Prostate gland (tissue), 2 donors: ENCODE measurements around the gene CASKIN1. TPM values are rescaled to one million over a fixed set of nuclear protein-coding genes. Genes with fewer than 3 reads are reported as not detected.

Source experiments
- DNase-seq: peaks from one replicate; pipeline ENCODE4 v3.0.0-alpha.2; 2019; ENCODE audit warnings: low spot score
- H3K27ac ChIP-seq, 2 donors: fragments of 200-600 bp; sonication (generic); 2 replicates each; pipeline ENCODE4 v1.5.1; 2017 to 2019
- H3K27me3 ChIP-seq: fragments of 200-600 bp; sonication (generic); replicated peaks from 2 replicates; pipeline ENCODE4 v1.5.1; 2019; ENCODE audit not compliant: insufficient read depth
- H3K36me3 ChIP-seq, 2 donors: fragments of 200-600 bp; sonication (generic); 1 replicate in 1 of 2; 2 replicates in 1 of 2; pipeline versions ENCODE4 v1.5.1 to v1.8.1; 2017 to 2019
- H3K4me1 ChIP-seq: fragments of 200-600 bp; sonication (generic); replicated peaks from 2 replicates; pipeline ENCODE4 v1.5.1; 2019
- H3K4me3 ChIP-seq, 2 donors: fragments of 200-600 bp; sonication (generic); 2 replicates each; pipeline ENCODE4 v1.5.1; 2017 to 2019
- H3K9me3 ChIP-seq: fragments of 200-600 bp; sonication (generic); 2 replicates; pipeline ENCODE4 v1.5.1; 2017
- POLR2A ChIP-seq: fragments of 450-650 bp; IDR thresholded peaks from one replicate; pipeline ENCODE4 v1.6.1; 2016; ENCODE audit warnings: antibody characterized with exemption, mild to moderate bottlenecking
- POLR2AphosphoS5 ChIP-seq: sonication (generic); formaldehyde crosslinking; IDR thresholded peaks from one replicate; pipeline ENCODE4 v1.6.1; 2017; ENCODE audit warnings: antibody characterized with exemption
- WGBS: methylation state at CpG from one replicate; pipeline ENCODE4 v1.1.5; 2018; 5-methylcytosine and 5-hydroxymethylcytosine counted together
- intact Hi-C: fragments of 100-400 bp; cut with DNase I; formaldehyde crosslinking; loops from one replicate; pipeline ENCODE4 v1.14.2; 2022
- total RNA-seq, 2 donors: library from RNA; depleted of rRNA; stranded (reverse); fragments of >200 nt; gene quantifications; one replicate each; pipeline ENCODE4 v1.1.0, GENCODE V29; 2016
- TF ChIP-seq, protein P1 (sequence below), 4 experiments: fragments of 200-600 bp in 2 of 4; fragments of 450-650 bp in 2 of 4; sonication (generic) in 2 of 4; IDR thresholded peaks; 1 replicate in 3 of 4; 2 replicates in 1 of 4; pipeline ENCODE4 v1.5.1; 2016 to 2019; ENCODE audit warnings: antibody characterized with exemption in 4 of 4, mild to moderate bottlenecking in 2 of 4, moderate library complexity in 2 of 4

The CASKIN1 gene
- total RNA-seq, 2 donors from 2014 or later: 0.77 to 5.3 TPM

- intact Hi-C loops: no loop called here
- Histone ChIP-seq H3K9me3 (no peaks in the 10 kb centered on the region), H3K36me3 (no peaks in the 10 kb centered on the region), H3K4me3 (no peak overlapping the region), H3K27ac (no peak overlapping the region), H3K4me1 (no peaks in the 10 kb centered on the region), H3K27me3 (no peaks in the 10 kb centered on the region)
- no peak for TF ChIP-seq POLR2AphosphoS5
- no peak for TF ChIP-seq POLR2A
- TF ChIP-seq, protein P1, sequence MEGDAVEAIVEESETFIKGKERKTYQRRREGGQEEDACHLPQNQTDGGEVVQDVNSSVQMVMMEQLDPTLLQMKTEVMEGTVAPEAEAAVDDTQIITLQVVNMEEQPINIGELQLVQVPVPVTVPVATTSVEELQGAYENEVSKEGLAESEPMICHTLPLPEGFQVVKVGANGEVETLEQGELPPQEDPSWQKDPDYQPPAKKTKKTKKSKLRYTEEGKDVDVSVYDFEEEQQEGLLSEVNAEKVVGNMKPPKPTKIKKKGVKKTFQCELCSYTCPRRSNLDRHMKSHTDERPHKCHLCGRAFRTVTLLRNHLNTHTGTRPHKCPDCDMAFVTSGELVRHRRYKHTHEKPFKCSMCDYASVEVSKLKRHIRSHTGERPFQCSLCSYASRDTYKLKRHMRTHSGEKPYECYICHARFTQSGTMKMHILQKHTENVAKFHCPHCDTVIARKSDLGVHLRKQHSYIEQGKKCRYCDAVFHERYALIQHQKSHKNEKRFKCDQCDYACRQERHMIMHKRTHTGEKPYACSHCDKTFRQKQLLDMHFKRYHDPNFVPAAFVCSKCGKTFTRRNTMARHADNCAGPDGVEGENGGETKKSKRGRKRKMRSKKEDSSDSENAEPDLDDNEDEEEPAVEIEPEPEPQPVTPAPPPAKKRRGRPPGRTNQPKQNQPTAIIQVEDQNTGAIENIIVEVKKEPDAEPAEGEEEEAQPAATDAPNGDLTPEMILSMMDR (IDR thresholded peaks at IDR 0.05): no peak
- 84% methylated on average over 22 of the region's 24 CpGs for WGBS
- no peak for DNase-seq
Observed at GRCh38 chr16:2190002-2190658, 6.3 kb downstream of the CASKIN1 start.

DNA sequence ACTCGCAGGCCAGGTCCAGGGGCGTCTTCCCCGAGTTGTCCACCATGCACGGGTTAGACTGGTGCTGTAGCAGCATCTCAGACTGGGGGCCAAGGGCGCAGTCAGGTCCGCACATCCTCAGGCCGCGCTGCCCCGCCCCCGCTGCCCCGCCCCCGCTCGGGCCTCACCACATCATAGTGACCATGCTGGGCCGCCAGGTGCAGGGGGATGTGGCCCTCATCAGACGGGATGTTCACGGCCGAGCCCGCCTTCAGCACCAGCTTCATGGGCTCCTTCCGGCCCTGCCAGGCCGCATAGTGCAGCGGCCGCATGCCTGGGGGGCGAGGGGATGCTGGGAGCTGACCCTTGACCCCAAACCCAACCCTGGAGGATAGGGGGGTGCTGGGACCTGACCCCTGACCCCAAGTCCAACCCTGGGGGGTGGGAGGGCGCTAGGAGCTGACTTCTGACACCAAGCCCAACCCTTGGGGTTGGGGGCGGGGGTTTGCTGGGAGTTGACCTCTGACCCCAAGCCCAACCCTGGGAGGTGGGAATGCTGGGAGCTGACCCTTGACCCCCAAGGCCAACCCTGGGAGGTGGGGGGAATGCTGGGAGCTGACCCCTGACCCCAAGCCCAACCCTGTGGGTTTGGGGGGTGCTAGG, 7.0 kb downstream of the CASKIN1 start:
- Histone ChIP-seq H3K4me1 (no peaks in the 10 kb centered on the region), H3K27ac (no peak overlapping the region), H3K27me3 (no peaks in the 10 kb centered on the region), H3K36me3 (no peaks in the 10 kb centered on the region), H3K9me3 (no peaks in the 10 kb centered on the region), H3K4me3 (no peak overlapping the region)
- WGBS: 95% methylated on average over 25 of the region's 25 CpGs
- TF ChIP-seq, protein P1 (IDR thresholded peaks at IDR 0.05): no peak
- no peak for TF ChIP-seq POLR2AphosphoS5
- no peak for TF ChIP-seq POLR2A
- no peak for DNase-seq
- intact Hi-C loops: no loop called here

GRCh38 chr16:2188395-2188794, 8.0 kb downstream of the CASKIN1 start:
- 98% methylated on average over 8 of the region's 8 CpGs for WGBS
- Histone ChIP-seq H3K27me3 (no peaks in the 10 kb centered on the region), H3K27ac (no peak overlapping the region), H3K36me3 (no peaks in the 10 kb centered on the region), H3K4me3 (no peak overlapping the region), H3K4me1 (no peaks in the 10 kb centered on the region), H3K9me3 (no peaks in the 10 kb centered on the region)
- TF ChIP-seq POLR2AphosphoS5 (no peak), POLR2A (no peak)
- TF ChIP-seq, protein P1 (IDR thresholded peaks at IDR 0.05): no peak
- intact Hi-C loops: no loop called here
- DNase-seq: no peak

GRCh38 chr16:2187212-2187611, 9.2 kb downstream of the CASKIN1 start:
- no peak for TF ChIP-seq POLR2A
- TF ChIP-seq, protein P1 (IDR thresholded peaks at IDR 0.05): no peak
- no peak for TF ChIP-seq POLR2AphosphoS5
- no peaks in the 10 kb centered on the region for H3K9me3 ChIP-seq
- DNase-seq: no peak
- H3K4me1 ChIP-seq: no peaks in the 10 kb centered on the region
- H3K4me3 ChIP-seq: no peak overlapping the region
- intact Hi-C loops: no loop called here
- WGBS: 67% methylated on average over 17 of the region's 17 CpGs
- no peak overlapping the region for H3K27ac ChIP-seq
- H3K36me3 ChIP-seq: no peaks in the 10 kb centered on the region
- H3K27me3 ChIP-seq: no peaks in the 10 kb centered on the region

- H3K4me3 ChIP-seq: no peak overlapping the region
- 91% methylated on average over 19 of the region's 20 CpGs for WGBS
- no peak for TF ChIP-seq POLR2AphosphoS5
- no peak for TF ChIP-seq POLR2A
- TF ChIP-seq, protein P1 (IDR thresholded peaks at IDR 0.05): no peak
- intact Hi-C loops: no loop called here
- H3K27me3 ChIP-seq: no peaks in the 10 kb centered on the region
- H3K9me3 ChIP-seq: no peaks in the 10 kb centered on the region
- no peak overlapping the region for H3K27ac ChIP-seq
- no peak for DNase-seq
- no peaks in the 10 kb centered on the region for H3K36me3 ChIP-seq
- no peaks in the 10 kb centered on the region for H3K4me1 ChIP-seq
Observed at GRCh38 chr16:2186505-2186904, 9.9 kb downstream of the CASKIN1 start.
